SK-N-SH (cell line): ENCODE data around the gene HLA-DOA. TPM values are rescaled to one million over a fixed set of nuclear protein-coding genes. Genes with fewer than 3 reads are reported as not detected.

Experiments
- CTCF ChIA-PET: fragments of 300-600, 350-600 bp; formaldehyde crosslinking; extraction: SDS; loops from one replicate; lab custom pipeline; 2021; lab: Yijun Ruan, JAX
- POLR2A ChIA-PET: fragments of 350-600 bp; sonication (Branson Sonifier 250); formaldehyde crosslinking; extraction: SDS; loops from one replicate; lab custom pipeline; 2020; ENCODE audit warnings: antibody characterized with exemption, inconsistent platforms; lab: Yijun Ruan, JAX
- DNase-seq: peaks from one replicate; pipeline ENCODE4 v3.0.0; 2012
- H2AFZ ChIP-seq: fragments of 200-600 bp; sonication (generic); 2 replicates; pipeline ENCODE4 v1.8.1; 2016; ENCODE audit warnings: antibody characterized with exemption, mild to moderate bottlenecking, low read depth
- H3F3A ChIP-seq: fragments of 200-600 bp; sonication (generic); replicated peaks from 2 replicates; pipeline ENCODE3; 2016; ENCODE audit warnings: antibody characterized with exemption, mild to moderate bottlenecking; ENCODE audit not compliant: insufficient read depth
- H3K27ac ChIP-seq, 2 experiments: fragments of 200-500 bp in 1 of 2; fragments of 200-600 bp in 1 of 2; sonication (Bioruptor generic) in 1 of 2; sonication (generic), shearing (Covaris generic) in 1 of 2; 2 replicates each; pipeline versions ENCODE4 v1.5.1 to v1.6.1; 2014 to 2016; ENCODE audit warnings: low read depth in 2 of 2, inconsistent platforms in 1 of 2, low read length in 1 of 2, mild to moderate bottlenecking in 1 of 2, mixed read lengths in 1 of 2
- H3K27me3 ChIP-seq: fragments of 200-600 bp; sonication (generic), shearing (Covaris generic); 2 replicates; pipeline ENCODE4 v1.6.1; 2016; ENCODE audit warnings: mixed run types; ENCODE audit not compliant: insufficient read depth
- H3K36me3 ChIP-seq, 2 experiments: fragments of 200-500 bp in 1 of 2; fragments of 200-600 bp in 1 of 2; sonication (Bioruptor generic) in 1 of 2; sonication (generic) in 1 of 2; replicated peaks in 1 of 2; 2 replicates each; pipeline versions ENCODE3 to v1.5.1; 2014 to 2016; ENCODE audit warnings: low read length in 1 of 2, mild to moderate bottlenecking in 1 of 2; ENCODE audit not compliant: insufficient read depth in 2 of 2, control insufficient read depth in 1 of 2
- H3K4me1 ChIP-seq, 2 experiments: fragments of 200-500 bp in 1 of 2; fragments of 200-600 bp in 1 of 2; sonication (Bioruptor generic) in 1 of 2; sonication (generic), shearing (Covaris generic) in 1 of 2; 2 replicates each; pipeline versions ENCODE4 v1.5.1 to v1.6.1; 2014 to 2016; ENCODE audit warnings: low read depth in 1 of 2, low read length in 1 of 2, mixed run types in 1 of 2; ENCODE audit not compliant: insufficient read depth in 2 of 2, control insufficient read depth in 1 of 2
- H3K4me2 ChIP-seq: fragments of 200-600 bp; sonication (generic), shearing (Covaris generic); 2 replicates; pipeline ENCODE4 v1.6.1; 2017; ENCODE audit warnings: mixed run types
- H3K4me3 ChIP-seq, 2 experiments: fragments of 200-500 bp in 1 of 2; fragments of 200-600 bp in 1 of 2; sonication (Bioruptor generic) in 1 of 2; sonication (generic), shearing (Covaris generic) in 1 of 2; 2 replicates each; pipeline versions ENCODE4 v1.5.1 to v1.8.1; 2014 to 2016; ENCODE audit warnings: low read depth in 2 of 2, inconsistent platforms in 1 of 2, low read length in 1 of 2, mild to moderate bottlenecking in 1 of 2, mixed read lengths in 1 of 2, moderate library complexity in 1 of 2
- H3K79me2 ChIP-seq: fragments of 200-600 bp; sonication (generic); 2 replicates; pipeline ENCODE4 v1.8.1; 2017; ENCODE audit warnings: mild to moderate bottlenecking; ENCODE audit not compliant: insufficient read depth
- H3K9ac ChIP-seq: fragments of 200-600 bp; sonication (generic); 2 replicates; pipeline ENCODE4 v1.6.1; 2017; ENCODE audit warnings: mixed run types
- H3K9me2 ChIP-seq: fragments of 200-600 bp; sonication (generic); 2 replicates; pipeline ENCODE4 v1.6.1; 2017; ENCODE audit warnings: mixed run types
- H3K9me3 ChIP-seq: fragments of 200-600 bp; sonication (generic); 2 replicates; pipeline ENCODE4 v1.6.1; 2017; ENCODE audit warnings: mixed run types, mild to moderate bottlenecking, moderate library complexity
- H4K20me1 ChIP-seq: fragments of 200-600 bp; sonication (generic); 2 replicates; pipeline ENCODE4 v1.6.1; 2017; ENCODE audit warnings: mild to moderate bottlenecking, mixed run types; ENCODE audit not compliant: insufficient read depth
- ELF1 ChIP-seq: IDR thresholded peaks from 2 replicates; pipeline ENCODE4 v1.4.0; 2012
- EP300 ChIP-seq, 2 experiments: IDR thresholded peaks; 2 replicates each; pipeline versions ENCODE4 v1.4.0 to v1.6.1; 2012; ENCODE audit warnings: borderline replicate concordance in 1 of 2, low read depth in 1 of 2, low read length in 1 of 2
- EZH2phosphoT487 ChIP-seq: fragments of 200-600 bp; sonication (generic); IDR thresholded peaks from 2 replicates; pipeline ENCODE4 v1.6.1; 2017; ENCODE audit warnings: low read depth, mixed run types, mild to moderate bottlenecking, antibody characterized with exemption, moderate library complexity, borderline replicate concordance
- FOXJ3 ChIP-seq: sonication (generic); formaldehyde crosslinking; IDR thresholded peaks from 2 replicates; pipeline ENCODE4 v1.5.1; 2020; ENCODE audit warnings: mild to moderate bottlenecking, missing genetic modification reagents
- FOXM1 ChIP-seq: IDR thresholded peaks from 2 replicates; pipeline ENCODE4 v1.4.0; 2012; ENCODE audit warnings: low read depth, mild to moderate bottlenecking
- GABPA ChIP-seq: IDR thresholded peaks from 2 replicates; pipeline ENCODE4 v1.4.0; 2012; ENCODE audit warnings: low read depth, mild to moderate bottlenecking
- JUND ChIP-seq: IDR thresholded peaks from 2 replicates; pipeline ENCODE4 v1.4.0; 2012
- MXI1 ChIP-seq: IDR thresholded peaks from 2 replicates; pipeline ENCODE4 v1.6.1; 2012; ENCODE audit warnings: mild to moderate bottlenecking, low read depth, low read length, improper control_type of control experiment
- POLR2AphosphoS5 ChIP-seq: IDR thresholded peaks from 2 replicates; pipeline ENCODE4 v1.6.1; 2012; ENCODE audit warnings: low read depth, low read length
- RAD21 ChIP-seq: IDR thresholded peaks from 2 replicates; pipeline ENCODE4 v1.6.1; 2012; ENCODE audit warnings: mild to moderate bottlenecking, low read length
- RCOR1 ChIP-seq: fragments of 150-350 bp; IDR thresholded peaks from 2 replicates; pipeline ENCODE4 v1.6.1; 2017; ENCODE audit warnings: antibody characterized with exemption, low read length
- RFX5 ChIP-seq: IDR thresholded peaks from 2 replicates; pipeline ENCODE4 v1.6.1; 2012; ENCODE audit warnings: mild to moderate bottlenecking, improper control_type of control experiment, low read length
- SIN3A ChIP-seq: IDR thresholded peaks from 2 replicates; pipeline ENCODE4 v1.6.1; 2012; ENCODE audit warnings: low read depth, mild to moderate bottlenecking, low read length, moderate library complexity, borderline replicate concordance
- SMC3 ChIP-seq: IDR thresholded peaks from 2 replicates; pipeline ENCODE4 v1.6.1; 2012; ENCODE audit warnings: low read depth, low read length, improper control_type of control experiment
- TCF12 ChIP-seq: IDR thresholded peaks from 2 replicates; pipeline ENCODE4 v1.4.0; 2012
- TEAD4 ChIP-seq: IDR thresholded peaks from 2 replicates; pipeline ENCODE4 v1.4.0; 2012; ENCODE audit warnings: mild to moderate bottlenecking, borderline replicate concordance; ENCODE audit not compliant: insufficient read depth
- YY1 ChIP-seq: IDR thresholded peaks from 2 replicates; pipeline ENCODE4 v1.4.0; 2012; ENCODE audit warnings: low read depth, mild to moderate bottlenecking
- WGBS: methylation state at CpG from one replicate; pipeline ENCODE4 v1.1.6; 2017; ENCODE audit warnings: low lambda C conversion rate; 5-methylcytosine and 5-hydroxymethylcytosine counted together
- polyA plus RNA-seq, 3 experiments: library from polyadenylated mRNA; depleted of rRNA; stranded (reverse); fragments of >200 nt; gene quantifications; 2 replicates each; pipeline ENCODE4 v1.2.3, GENCODE V29; 2012
- TF ChIP-seq, protein P1 (sequence below): IDR thresholded peaks from 2 replicates; pipeline ENCODE4 v1.6.1; 2012; ENCODE audit warnings: mild to moderate bottlenecking, low read depth, low read length, moderate library complexity
- TF ChIP-seq, protein P2 (sequence below): IDR thresholded peaks from 2 replicates; pipeline ENCODE4 v1.4.0; 2012; ENCODE audit warnings: low read depth, borderline replicate concordance
- TF ChIP-seq, protein P3 (sequence below): IDR thresholded peaks from 2 replicates; pipeline ENCODE4 v1.4.0; 2012; ENCODE audit warnings: low read depth

HLA-DOA gene
- polyA plus RNA-seq, 1 of the 3 experiments (the other 2 are of a cell fraction), result not detected

DNA sequence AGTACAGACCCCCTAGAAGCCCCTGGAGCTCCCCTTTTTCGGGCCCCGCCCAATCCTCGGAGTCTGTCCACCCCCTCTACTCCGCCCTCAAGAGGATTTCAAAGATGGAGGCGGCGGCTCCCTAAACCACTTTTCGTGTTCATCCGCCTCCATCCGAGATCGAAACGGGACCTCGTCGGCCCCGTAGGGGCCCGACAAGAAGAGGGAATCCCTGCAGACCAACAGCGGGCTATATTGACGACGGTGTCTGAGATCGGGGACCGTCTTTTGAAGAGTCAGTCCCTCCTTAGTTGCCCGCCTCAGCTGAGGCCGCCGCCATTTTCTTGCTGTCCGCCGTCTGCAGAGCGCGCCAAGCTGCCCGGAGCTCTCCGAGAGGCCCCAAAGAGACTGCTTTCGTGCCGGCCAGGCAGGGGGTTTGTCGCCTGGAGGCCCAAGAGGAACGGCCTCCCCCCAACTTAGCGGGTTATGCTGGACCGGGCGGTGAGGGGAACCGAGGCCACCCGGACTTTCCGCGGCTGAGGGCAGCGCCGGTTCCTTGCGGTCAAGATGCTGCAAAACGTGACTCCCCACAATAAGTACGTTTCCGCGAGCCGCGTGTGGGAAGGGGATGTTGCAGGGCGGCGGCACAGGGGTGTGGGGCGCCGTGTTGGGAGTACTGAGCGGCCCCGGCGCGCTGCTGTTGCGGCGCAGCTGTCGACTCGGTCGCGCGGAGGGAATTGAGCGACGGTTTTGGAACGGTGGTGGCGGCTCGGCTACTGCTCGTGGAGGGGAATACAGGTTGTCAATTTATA, 36.8 kb downstream of the HLA-DOA start:
- TF ChIP-seq YY1 (peak; percentile 90), TCF12 (no peak), EP300 (IDR thresholded peaks at IDR 0.05; ENCODE audit: borderline replicate concordance in 1 of 2, low read depth in 1 of 2, low read length in 1 of 2) (no peak)
- TF ChIP-seq, protein P1, sequence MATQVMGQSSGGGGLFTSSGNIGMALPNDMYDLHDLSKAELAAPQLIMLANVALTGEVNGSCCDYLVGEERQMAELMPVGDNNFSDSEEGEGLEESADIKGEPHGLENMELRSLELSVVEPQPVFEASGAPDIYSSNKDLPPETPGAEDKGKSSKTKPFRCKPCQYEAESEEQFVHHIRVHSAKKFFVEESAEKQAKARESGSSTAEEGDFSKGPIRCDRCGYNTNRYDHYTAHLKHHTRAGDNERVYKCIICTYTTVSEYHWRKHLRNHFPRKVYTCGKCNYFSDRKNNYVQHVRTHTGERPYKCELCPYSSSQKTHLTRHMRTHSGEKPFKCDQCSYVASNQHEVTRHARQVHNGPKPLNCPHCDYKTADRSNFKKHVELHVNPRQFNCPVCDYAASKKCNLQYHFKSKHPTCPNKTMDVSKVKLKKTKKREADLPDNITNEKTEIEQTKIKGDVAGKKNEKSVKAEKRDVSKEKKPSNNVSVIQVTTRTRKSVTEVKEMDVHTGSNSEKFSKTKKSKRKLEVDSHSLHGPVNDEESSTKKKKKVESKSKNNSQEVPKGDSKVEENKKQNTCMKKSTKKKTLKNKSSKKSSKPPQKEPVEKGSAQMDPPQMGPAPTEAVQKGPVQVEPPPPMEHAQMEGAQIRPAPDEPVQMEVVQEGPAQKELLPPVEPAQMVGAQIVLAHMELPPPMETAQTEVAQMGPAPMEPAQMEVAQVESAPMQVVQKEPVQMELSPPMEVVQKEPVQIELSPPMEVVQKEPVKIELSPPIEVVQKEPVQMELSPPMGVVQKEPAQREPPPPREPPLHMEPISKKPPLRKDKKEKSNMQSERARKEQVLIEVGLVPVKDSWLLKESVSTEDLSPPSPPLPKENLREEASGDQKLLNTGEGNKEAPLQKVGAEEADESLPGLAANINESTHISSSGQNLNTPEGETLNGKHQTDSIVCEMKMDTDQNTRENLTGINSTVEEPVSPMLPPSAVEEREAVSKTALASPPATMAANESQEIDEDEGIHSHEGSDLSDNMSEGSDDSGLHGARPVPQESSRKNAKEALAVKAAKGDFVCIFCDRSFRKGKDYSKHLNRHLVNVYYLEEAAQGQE, result no peak
- TF ChIP-seq, protein P2, sequence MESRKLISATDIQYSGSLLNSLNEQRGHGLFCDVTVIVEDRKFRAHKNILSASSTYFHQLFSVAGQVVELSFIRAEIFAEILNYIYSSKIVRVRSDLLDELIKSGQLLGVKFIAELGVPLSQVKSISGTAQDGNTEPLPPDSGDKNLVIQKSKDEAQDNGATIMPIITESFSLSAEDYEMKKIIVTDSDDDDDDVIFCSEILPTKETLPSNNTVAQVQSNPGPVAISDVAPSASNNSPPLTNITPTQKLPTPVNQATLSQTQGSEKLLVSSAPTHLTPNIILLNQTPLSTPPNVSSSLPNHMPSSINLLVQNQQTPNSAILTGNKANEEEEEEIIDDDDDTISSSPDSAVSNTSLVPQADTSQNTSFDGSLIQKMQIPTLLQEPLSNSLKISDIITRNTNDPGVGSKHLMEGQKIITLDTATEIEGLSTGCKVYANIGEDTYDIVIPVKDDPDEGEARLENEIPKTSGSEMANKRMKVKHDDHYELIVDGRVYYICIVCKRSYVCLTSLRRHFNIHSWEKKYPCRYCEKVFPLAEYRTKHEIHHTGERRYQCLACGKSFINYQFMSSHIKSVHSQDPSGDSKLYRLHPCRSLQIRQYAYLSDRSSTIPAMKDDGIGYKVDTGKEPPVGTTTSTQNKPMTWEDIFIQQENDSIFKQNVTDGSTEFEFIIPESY, result no peak
- peaks cover 22 to 26% of the 10 kb centered on the region in 2 experiments; a peak in 3 of 4 replicates for H3K4me1 ChIP-seq
- CTCF ChIA-PET, result interaction anchor here (0.6 to 12.0 kb wide), 11 partner anchors 9 to 276 kb away, joined by 3 to 203 read pairs (median 7); partner anchors contain the start of genes HLA-DMA and TAP2
- no peaks in the 10 kb centered on the region for H3K9me2 ChIP-seq
- H3K27ac ChIP-seq, result peak overlapping the region; percentile 74 to 76
- peaks cover 49 to 57% of the 10 kb centered on the region in 2 experiments for H3K36me3 ChIP-seq
- peaks cover 55% of the 10 kb centered on the region for H4K20me1 ChIP-seq
- peak; percentile 78 for DNase-seq
- H3K27me3 ChIP-seq, result no peaks in the 10 kb centered on the region
- H3K9me3 ChIP-seq, result no peaks in the 10 kb centered on the region
- peak overlapping the region; percentile 94 for H3K4me2 ChIP-seq
- H3K4me3 ChIP-seq, result peak overlapping the region; percentile 62 to 88
- H3K9ac ChIP-seq, result peak overlapping the region; percentile 92
- under 1% methylated on average over 51 of the region's 70 CpGs for WGBS
- H3K79me2 ChIP-seq, result peaks cover 79% of the 10 kb centered on the region
- peaks cover 60% of the 10 kb centered on the region for H3F3A ChIP-seq
- no peak overlapping the region for H2AFZ ChIP-seq
- POLR2A ChIA-PET, result interaction anchor here (0.7 to 4.7 kb wide), 30 partner anchors 8 to 1431 kb away, joined by 3 to 50 read pairs (median 7); partner anchors contain the start of genes ATF6B, ATP6V1G2, B3GALT4 and DDX39B

DNA sequence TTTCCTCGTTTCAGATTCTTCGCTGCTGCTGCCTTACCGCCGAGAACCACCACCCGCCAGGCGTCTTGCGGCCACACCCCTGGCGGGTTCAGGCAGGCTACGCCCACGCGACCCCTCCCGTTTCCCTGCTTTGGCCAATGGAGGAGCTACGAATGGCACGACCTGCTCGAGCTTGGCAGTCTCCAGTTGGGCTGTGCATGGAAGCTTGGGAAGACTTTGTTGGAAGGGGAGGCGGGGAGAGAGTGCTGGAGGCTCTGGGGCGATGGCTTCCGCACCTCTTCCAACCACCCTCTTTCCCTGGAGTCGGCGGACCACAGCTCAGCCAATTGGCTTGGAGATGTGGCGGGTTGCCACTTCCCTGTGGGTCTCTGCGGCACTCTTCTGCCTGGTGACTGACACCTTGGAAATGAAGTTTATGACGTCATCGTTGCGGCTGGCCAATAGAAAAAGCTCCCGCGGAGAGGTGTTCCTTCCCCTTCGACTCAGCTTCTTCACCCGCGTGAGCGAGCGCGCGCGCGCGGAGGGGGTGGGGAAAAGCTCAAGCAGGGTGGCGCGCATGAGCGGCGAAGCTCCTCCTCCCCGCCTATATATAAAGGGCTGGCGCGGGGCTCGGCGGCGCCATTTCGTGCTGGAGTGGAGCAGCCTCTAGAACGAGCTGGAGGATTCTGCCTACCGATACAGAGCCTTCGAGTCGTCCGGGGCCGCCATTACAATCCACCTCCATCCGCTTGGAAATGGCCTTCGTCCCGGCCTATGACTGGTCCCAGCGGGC, 37.6 kb downstream of the HLA-DOA start:
- Histone ChIP-seq H2AFZ (no peak overlapping the region), H3K79me2 (peaks cover 79% of the 10 kb centered on the region), H3K27ac (peak overlapping the region; percentile 97 to 99), H3K4me3 (peak overlapping the region; percentile 83 to 88), H3K9me2 (no peaks in the 10 kb centered on the region), H4K20me1 (peaks cover 47% of the 10 kb centered on the region), H3F3A (peaks cover 54% of the 10 kb centered on the region), H3K9me3 (no peaks in the 10 kb centered on the region), H3K9ac (peak overlapping the region; percentile 94), H3K27me3 (no peaks in the 10 kb centered on the region), H3K4me2 (peak overlapping the region; percentile 97), H3K4me1 (peaks cover 21 to 28% of the 10 kb centered on the region in 2 experiments; a peak in 3 of 4 replicates), H3K36me3 (peaks cover 41 to 50% of the 10 kb centered on the region in 2 experiments)
- under 1% methylated on average over 27 of the region's 58 CpGs for WGBS
- POLR2A ChIA-PET, result interaction anchor here (0.5 to 4.7 kb wide), 48 partner anchors 9 to 1430 kb away, joined by 3 to 50 read pairs (median 4); partner anchors contain the start of genes ATF6B, ATP6V1G2, B3GALT4 and CSNK2B
- DNase-seq, result peak; percentile 92
- CTCF ChIA-PET, result interaction anchor here (0.6 to 12.0 kb wide), 13 partner anchors 8 to 279 kb away, joined by 3 to 203 read pairs (median 5); partner anchors contain the start of genes HLA-DMA and TAP2
- 0 out of 2 replicates have a peak, but pooled peaks have one; percentile 34 for TF ChIP-seq JUND
- no peak for TF ChIP-seq SMC3
- TF ChIP-seq FOXJ3 (CRISPR knock-in tag), result no peak
- TF ChIP-seq, protein P3, sequence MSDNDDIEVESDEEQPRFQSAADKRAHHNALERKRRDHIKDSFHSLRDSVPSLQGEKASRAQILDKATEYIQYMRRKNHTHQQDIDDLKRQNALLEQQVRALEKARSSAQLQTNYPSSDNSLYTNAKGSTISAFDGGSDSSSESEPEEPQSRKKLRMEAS, result peak; percentile 87
- peak; percentile 100 for TF ChIP-seq POLR2AphosphoS5
- no peak for TF ChIP-seq RAD21
- TF ChIP-seq FOXM1, result no peak
- no peak for TF ChIP-seq EZH2phosphoT487
- TF ChIP-seq TEAD4, result peak; percentile 44
- TF ChIP-seq RFX5, result peak; percentile 99
- peak; percentile 89; the same call in 1 of the 2 replicates for TF ChIP-seq SIN3A
- TF ChIP-seq GABPA, result 0 out of 2 replicates have a peak, but pooled peaks have one; percentile 20
- 0 out of 2 replicates have a peak, but pooled peaks have one; percentile 16 for TF ChIP-seq RCOR1
- peak; percentile 56 for TF ChIP-seq MXI1
- TF ChIP-seq ELF1, result peak; percentile 53
